ENCODE results near the gene COMT.

The COMT gene

GRCh38 chr22:20014526-20015186 lies 73.1 kb downstream of the COMT start:
- DNase-seq: no peak

- no peak for DNase-seq
Measured at GRCh38 chr22:20015187-20015625, 73.6 kb downstream of the COMT start.

- peak; percentile 61 for DNase-seq
Measured at GRCh38 chr22:20015971-20016733, 74.6 kb downstream of the COMT start.

- DNase-seq: peak; percentile 89
Measured at GRCh38 chr22:20016734-20017621, 75.4 kb downstream of the COMT start, which contains the start of gene ARVCF. Gene ARVCF (minus strand): TSS chr22:20016823. CDS start chr22:19990794, 26,029 bp downstream.

- no peak for DNase-seq
Measured at GRCh38 chr22:20017622-20017958, 76.0 kb downstream of the COMT start.

- DNase-seq: no peak
Measured at GRCh38 chr22:20018001-20018400, 76.4 kb downstream of the COMT start.

All from NCI-H82 (cell line).